Spleen (tissue), 7 donors: ENCODE measurements around the gene NEDD4.

Source experiments
- POLR2A ChIP-seq, 3 donors: fragments of 450-650 bp; IDR thresholded peaks; one replicate each; pipeline ENCODE4 v1.5.1; 2017; ENCODE audit warnings: antibody characterized with exemption in 3 of 3, mild to moderate bottlenecking in 1 of 3
- POLR2AphosphoS5 ChIP-seq, 3 donors: sonication (generic); formaldehyde crosslinking; IDR thresholded peaks; one replicate each; pipeline ENCODE4 v1.5.1; 2017; ENCODE audit warnings: antibody characterized with exemption in 3 of 3
- TF ChIP-seq, protein P1 (sequence below), 11 experiments: fragments of 200-600 bp in 7 of 11; fragments of 450-650 bp in 4 of 11; sonication (generic) in 4 of 11; IDR thresholded peaks in 8 of 11; conservative IDR thresholded peaks in 3 of 11; 1 replicate in 7 of 11; 2 replicates in 4 of 11; pipeline versions ENCODE4 v1.4.0 to v1.8.0; 2016 to 2021; ENCODE audit warnings: antibody characterized with exemption in 11 of 11, inconsistent platforms in 4 of 11, mild to moderate bottlenecking in 1 of 11
- donor health status: DM: no; HTN: no; CAD: no; lungs with moderate emphysema.
- donor health status: DM: no; HTN: no; CAD: no.
- donor health status: DM: no; HTN: no; CAD: no.

DNA sequence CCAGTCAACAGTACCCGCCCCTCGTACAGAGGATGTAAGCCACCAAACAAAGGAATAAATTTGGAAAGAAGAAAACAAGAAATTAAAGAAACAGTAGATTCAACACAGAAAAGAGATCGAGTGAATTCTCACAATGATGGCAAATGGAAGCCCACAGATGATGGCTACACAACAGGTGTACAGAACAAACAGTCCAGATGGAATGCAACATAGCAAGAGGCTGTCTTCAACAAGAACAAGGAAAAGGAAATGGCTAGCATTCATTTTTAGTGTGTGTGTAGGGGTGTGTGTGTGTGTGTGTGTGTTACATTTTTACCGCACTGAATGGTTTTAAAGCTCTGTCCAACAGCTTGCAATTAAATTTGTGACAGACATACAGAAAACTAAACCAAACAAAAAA, 12.9 kb downstream of the NEDD4 start:
- TF ChIP-seq POLR2AphosphoS5 (IDR thresholded peaks at IDR 0.05): no peak
- TF ChIP-seq, protein P1, sequence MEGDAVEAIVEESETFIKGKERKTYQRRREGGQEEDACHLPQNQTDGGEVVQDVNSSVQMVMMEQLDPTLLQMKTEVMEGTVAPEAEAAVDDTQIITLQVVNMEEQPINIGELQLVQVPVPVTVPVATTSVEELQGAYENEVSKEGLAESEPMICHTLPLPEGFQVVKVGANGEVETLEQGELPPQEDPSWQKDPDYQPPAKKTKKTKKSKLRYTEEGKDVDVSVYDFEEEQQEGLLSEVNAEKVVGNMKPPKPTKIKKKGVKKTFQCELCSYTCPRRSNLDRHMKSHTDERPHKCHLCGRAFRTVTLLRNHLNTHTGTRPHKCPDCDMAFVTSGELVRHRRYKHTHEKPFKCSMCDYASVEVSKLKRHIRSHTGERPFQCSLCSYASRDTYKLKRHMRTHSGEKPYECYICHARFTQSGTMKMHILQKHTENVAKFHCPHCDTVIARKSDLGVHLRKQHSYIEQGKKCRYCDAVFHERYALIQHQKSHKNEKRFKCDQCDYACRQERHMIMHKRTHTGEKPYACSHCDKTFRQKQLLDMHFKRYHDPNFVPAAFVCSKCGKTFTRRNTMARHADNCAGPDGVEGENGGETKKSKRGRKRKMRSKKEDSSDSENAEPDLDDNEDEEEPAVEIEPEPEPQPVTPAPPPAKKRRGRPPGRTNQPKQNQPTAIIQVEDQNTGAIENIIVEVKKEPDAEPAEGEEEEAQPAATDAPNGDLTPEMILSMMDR (IDR thresholded peaks at IDR 0.05 in 8 of 11, conservative IDR thresholded peaks at IDR 0.05 in 3 of 11): no peak
- TF ChIP-seq POLR2A (IDR thresholded peaks at IDR 0.05): no peak
